Epithelial cell of esophagus (primary cell): Measurements from ENCODE around the gene UGT2A1.

Experiments used
- DNase-seq: peaks from one replicate; pipeline ENCODE4 v3.0.0; 2010; ENCODE audit warnings: low read depth
- H3K4me3 ChIP-seq: 2 replicates; pipeline ENCODE4 v1.5.1; 2011; ENCODE audit warnings: mild to moderate bottlenecking, low read length, control low read depth
- CTCF ChIP-seq: IDR thresholded peaks from 2 replicates; pipeline ENCODE4 v1.5.1; 2011; ENCODE audit warnings: low read depth, mild to moderate bottlenecking, low read length, control low read depth, inconsistent platforms; ENCODE audit not compliant: insufficient read depth; ENCODE audit errors: missing control alignments

Gene UGT2A1

GRCh38 chr4:69658133-69658532 lies 5.1 kb upstream of the UGT2A1 start:
- no peak for DNase-seq
- no peak overlapping the region for H3K4me3 ChIP-seq
- no peak for TF ChIP-seq CTCF

GRCh38 chr4:69656653-69657158 lies 3.7 kb upstream of the UGT2A1 start:
- H3K4me3 ChIP-seq: no peak overlapping the region
- TF ChIP-seq CTCF: no peak
- no peak for DNase-seq

- TF ChIP-seq CTCF: no peak
- H3K4me3 ChIP-seq: no peak overlapping the region
- DNase-seq: no peak
These were observed 2.2 kb downstream of the UGT2A1 start for GRCh38 chr4:69650872-69651271.

- no peak for TF ChIP-seq CTCF
- H3K4me3 ChIP-seq: no peak overlapping the region
- peak; percentile 66 for DNase-seq
These were observed 3.4 kb downstream of the UGT2A1 start for GRCh38 chr4:69649629-69650028.

- H3K4me3 ChIP-seq: no peak overlapping the region
- no peak for TF ChIP-seq CTCF
- DNase-seq: peak; percentile 50
These were observed 3.8 kb downstream of the UGT2A1 start for GRCh38 chr4:69649207-69649606.

- TF ChIP-seq CTCF: no peak
- no peak for DNase-seq
- no peak overlapping the region for H3K4me3 ChIP-seq
These were observed 10.1 kb downstream of the UGT2A1 start for GRCh38 chr4:69642961-69643360.

GRCh38 chr4:69640289-69640688 lies 12.8 kb downstream of the UGT2A1 start:
- H3K4me3 ChIP-seq: no peak overlapping the region
- DNase-seq: peak; percentile 51
- no peak for TF ChIP-seq CTCF
